HG03097 (cell line): ENCODE results near the gene PBX4.

Experiments
- ATAC-seq: cut with Tn5 transposase; IDR thresholded peaks from one replicate; pipeline ENCODE4 v1.9.1; 2021; ENCODE audit not compliant: unreplicated experiment, low FRiP score

Gene PBX4

DNA sequence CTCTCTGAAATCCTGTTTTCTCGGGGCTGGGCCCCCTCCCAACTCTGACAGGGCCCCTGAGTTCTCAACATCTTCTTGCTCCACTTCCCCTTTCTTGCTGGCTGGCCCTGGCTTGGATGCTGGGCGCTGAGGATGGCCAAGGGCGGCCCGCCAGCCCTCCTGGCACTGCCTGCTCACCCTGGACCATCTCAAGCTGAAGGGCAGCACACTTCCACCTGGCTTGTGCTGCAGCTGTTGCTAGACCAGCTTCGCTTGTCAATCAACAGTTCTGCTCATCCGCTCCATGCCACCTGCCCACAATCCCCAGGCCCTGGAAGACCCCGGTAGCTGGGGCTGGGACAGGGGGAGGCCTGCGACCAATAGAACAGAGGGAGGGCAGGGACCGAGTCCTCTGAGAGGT lies 31.8 kb upstream of the PBX4 start:
- no peak for ATAC-seq

DNA sequence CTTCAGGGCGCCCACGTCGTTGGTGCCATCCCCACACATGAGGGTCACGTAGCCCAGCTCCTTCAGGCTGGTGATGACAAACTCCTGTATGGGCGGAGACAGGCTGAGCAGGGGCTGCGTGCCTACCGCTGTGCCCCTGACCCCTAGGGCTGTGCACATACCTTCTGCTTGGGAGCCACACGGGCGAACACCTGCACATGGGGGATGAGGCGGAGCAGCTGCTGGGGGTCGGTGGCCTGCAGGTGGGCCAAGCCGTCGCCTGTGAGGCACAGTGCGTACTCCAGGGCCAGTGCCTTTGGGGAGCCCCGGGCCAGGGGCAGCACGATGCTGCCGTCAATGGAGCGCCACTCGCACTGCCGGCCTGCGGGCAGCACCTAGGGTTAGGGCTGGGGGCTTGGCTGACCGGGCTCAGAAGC lies 31.1 kb upstream of the PBX4 start:
- ATAC-seq = no peak

DNA sequence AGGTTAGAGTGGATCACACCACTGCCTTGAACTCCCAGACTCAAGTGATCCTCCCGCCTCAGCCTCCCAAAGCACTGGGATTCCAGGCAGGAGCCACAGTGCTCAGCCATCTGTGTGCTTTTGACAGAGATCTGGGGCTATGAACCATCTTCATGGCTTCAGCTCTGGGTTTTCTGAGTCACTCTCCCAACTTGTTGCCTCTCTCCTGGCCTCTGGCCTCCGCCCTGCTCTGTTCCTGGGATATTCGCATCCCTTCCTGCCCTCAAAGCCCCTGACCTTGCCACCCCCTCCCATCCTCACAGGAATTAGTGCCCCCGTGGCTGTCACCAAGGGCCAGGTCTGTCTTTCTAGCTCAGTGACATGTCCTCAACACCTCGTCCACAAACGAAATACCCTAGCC lies 30.7 kb upstream of the PBX4 start:
- no peak for ATAC-seq

DNA sequence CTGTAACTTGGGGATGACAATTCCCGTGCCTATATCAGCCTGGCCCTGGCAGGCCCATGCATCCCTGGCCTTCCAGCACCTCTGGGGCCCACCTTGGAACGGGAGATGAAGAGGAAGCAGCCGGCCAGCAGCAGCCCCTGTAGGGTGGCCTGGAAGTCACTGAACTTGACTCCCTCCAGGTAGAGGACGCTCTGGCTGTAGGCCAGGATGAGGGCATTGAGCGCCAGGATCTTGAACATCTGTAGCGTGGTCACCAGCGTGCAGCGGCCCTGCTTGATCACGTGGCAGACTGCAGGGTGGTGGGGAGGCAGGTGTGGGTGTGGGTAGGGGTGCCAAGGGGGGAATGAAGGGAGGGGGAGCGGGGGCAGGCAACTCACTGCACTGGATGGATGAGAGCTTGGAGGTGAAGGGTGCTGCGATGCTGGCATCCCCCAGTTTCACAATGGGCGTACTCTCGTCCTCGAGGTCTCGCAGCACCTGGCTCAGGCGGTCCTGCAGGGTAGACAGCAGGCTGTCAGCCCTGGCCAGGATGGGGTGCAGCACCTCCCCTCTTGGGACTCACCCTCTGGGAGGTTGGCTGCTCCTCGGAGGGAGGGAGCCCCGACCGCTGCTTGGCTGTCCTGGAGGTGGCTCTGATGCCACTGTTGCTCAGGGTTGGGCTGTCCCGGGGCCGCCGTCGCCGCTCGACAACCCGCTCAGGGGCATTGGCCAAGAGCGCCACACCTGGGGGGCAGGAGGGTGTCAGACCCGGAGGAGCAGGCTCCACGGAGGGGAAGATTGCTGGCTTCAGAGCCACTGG lies 28.7 kb upstream of the PBX4 start:
- no peak for ATAC-seq

- no peak for ATAC-seq
Measured at GRCh38 chr19:19645233-19645870, 26.9 kb upstream of the PBX4 start.

DNA sequence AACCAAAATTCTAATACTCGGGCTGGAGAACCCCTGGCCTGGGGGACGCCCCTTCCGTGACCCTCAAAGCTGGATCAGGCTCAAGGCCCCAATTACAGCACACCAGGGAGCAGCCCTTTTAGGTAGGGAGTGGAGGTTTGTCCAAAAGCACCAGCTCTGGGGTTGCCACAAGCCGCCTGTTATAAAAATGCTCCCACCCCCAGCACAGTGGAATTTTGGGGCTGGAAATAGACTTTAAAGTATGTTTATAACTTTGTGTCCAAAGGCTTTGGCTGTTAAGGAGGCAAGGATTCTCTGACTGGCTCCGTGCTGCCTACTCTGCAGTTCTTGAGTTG lies 25.5 kb upstream of the PBX4 start:
- ATAC-seq = no peak

GRCh38 chr19:19643158-19644053 lies 24.9 kb upstream of the PBX4 start, which contains the start of gene GMIP:
GMIP (minus strand) TSS chr19:19643657; CDS start chr19:19643529, 128 bp downstream.
- ATAC-seq = peak; percentile 50

GRCh38 chr19:19642506-19643157 lies 24.1 kb upstream of the PBX4 start:
- no peak for ATAC-seq

DNA sequence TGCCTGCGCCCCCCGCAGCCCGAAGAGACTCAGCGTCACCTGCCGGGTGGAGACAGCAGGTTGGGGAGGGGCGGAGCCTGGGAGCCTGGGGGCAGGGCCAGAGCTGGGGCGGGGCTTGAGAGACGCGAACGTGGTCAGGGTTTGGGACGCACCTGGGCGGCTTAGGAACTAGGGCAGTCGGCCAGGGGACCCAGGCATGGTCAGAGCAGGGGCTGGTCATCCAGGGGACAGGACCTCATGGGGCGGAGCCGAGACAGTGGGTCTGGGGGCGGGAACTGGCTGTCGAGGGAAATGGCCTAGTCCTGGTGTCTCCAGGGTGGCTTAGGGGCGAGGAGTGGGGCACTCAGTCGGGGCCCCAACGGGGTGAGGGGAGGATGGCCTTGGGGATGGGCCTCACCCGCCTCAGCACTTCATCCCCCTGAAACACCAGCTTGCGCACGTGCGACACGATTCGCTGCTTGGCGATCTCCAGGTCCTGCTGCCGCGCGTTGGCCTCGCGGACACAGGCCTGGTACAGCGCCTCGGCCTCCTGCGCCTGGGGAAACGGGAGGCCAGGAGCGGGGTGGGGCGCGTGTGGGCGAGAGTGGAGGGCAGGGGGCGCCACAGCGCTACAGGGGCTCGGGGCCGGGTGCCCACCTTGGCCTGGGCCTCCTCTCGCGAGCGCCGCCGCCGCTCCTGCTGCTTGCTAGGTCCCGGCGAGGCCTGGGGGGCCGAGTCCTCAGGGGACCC lies 19.2 kb upstream of the PBX4 start:
- ATAC-seq = no peak

DNA sequence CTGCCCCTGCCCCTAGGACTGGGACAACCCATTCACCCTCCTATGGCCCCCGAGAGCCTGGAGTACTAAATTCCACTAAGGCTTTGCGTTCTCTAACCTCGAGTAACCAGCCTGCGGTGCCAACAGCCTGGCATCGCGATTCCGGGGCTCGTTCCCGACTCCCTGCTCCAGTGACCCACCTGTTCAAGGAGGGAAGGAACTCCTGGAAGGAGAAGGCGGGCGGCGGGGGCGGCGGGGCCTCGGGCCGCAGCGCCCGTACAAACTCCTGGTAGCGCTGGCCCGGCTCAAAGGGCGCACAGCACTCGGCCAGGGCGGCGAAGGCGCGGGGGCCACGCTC lies 18.7 kb upstream of the PBX4 start:
- no peak for ATAC-seq

- ATAC-seq = no peak
Measured at GRCh38 chr19:19636573-19637185, 18.2 kb upstream of the PBX4 start.

- ATAC-seq = no peak
Measured at GRCh38 chr19:19635313-19635702, 16.8 kb upstream of the PBX4 start.

GRCh38 chr19:19634516-19635312 lies 16.2 kb upstream of the PBX4 start:
- ATAC-seq = no peak

DNA sequence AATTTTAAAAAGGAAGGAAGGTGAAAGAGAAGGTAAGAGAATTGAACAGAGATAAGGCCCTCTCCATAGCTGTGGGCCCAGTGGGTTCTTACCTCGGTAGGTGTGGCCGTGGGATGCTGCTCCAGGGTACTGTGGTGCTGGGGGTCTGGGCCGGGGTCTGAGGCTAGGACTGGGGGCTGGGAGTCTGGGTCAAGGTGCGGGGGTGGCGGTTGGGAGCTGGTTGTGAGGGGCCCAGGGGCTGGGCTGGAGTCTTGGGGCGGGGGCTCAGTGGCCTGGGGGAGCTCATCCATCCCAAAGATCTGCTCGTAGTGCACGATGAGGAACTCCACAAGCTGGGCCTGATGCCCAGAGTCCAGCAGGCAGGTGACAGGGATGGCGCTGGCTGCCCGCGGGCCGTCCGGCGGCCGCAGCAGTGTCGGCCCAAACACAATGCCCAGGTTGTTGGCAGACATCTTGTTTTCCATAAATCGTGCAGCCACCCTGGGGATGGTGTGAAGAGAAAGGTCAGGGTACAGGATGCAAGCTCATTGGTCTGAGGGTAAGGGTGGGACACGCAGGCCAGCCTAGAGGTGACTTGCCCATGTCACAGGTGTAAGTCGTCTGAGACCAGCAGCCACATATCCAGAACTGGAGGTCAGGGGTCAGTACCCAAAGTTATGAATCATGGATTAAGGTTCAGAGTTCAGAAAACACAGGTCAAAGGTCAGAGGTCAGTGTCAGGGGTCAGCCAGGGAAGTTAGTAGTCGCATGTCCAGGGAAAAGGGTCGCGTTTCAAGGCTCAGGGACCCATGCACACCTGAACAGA lies 15.4 kb upstream of the PBX4 start:
- ATAC-seq = no peak

GRCh38 chr19:19632661-19633060 lies 14.2 kb upstream of the PBX4 start:
- ATAC-seq = no peak

GRCh38 chr19:19631346-19631745 lies 12.9 kb upstream of the PBX4 start:
- ATAC-seq = no peak

DNA sequence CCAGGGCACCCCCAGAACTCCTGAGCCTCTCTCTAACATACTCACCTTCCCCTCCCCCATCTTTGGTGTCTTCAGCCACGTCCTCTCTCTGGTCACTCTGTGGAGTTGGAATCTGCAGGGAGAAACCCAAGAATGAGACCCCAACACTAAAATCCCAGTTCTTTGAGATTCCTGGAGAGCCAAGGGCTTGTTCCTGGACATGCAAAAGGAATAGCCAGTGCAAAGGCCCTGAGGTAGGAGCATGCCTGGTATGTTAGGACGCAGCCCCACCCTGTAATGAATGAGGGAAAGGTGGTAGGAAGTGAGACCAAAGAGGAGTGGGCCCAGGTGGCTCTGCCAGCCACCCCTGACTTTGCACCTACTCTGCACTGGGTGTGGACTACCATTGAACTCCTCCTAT lies 11.9 kb upstream of the PBX4 start:
- no peak for ATAC-seq

DNA sequence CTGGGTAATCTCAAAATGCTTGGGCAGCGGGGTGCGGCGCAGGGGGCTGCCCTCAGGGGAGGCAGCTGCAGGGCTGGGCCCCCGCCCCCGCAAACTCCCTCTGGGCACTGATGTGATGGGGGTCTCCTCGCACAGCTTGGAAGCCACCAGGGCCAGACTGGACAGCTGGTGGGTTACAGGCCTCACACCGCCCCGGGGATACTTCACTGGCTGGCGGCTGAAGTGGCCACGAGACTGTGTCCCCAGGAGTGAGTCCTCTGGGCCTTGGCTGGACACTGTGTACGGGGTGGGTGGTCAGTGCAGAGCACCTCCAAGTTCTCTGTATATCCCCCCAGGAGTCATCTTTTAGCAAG lies 11.6 kb upstream of the PBX4 start:
- no peak for ATAC-seq
